A549 (cell line): Measurements from ENCODE around the gene FOCAD.

Experiments used
- CTCF ChIP-seq: fragments of >200 bp; sonication (Bioruptor Twin); formaldehyde crosslinking; IDR thresholded peaks from 3 replicates; pipeline ENCODE4 v1.5.1; 2016
- HDAC2 ChIP-seq: fragments of 200-600 bp; sonication (generic); IDR thresholded peaks from 2 replicates; pipeline ENCODE4 v1.6.1; 2016
- MAZ ChIP-seq: fragments of 150-350 bp; IDR thresholded peaks from 2 replicates; pipeline ENCODE4 v1.6.1; 2014; ENCODE audit warnings: antibody characterized with exemption, low read depth, low read length, borderline replicate concordance
- NPAS2 ChIP-seq: fragments of 250-450 bp; sonication (Bioruptor Pico); IDR thresholded peaks from 2 replicates; pipeline ENCODE4 v1.8.0; 2022; ENCODE audit warnings: mild to moderate bottlenecking, moderate library complexity, borderline replicate concordance
- POLR2A ChIP-seq: IDR thresholded peaks from 2 replicates; pipeline ENCODE4 v1.6.1; 2012; ENCODE audit warnings: mild to moderate bottlenecking, low read length
- SREBF2 ChIP-seq: fragments of 450-650 bp; IDR thresholded peaks from 2 replicates; pipeline ENCODE4 v1.6.1; 2014; ENCODE audit warnings: mild to moderate bottlenecking, moderate library complexity
- TF ChIP-seq, protein P1 (sequence below): fragments of 150-350 bp; IDR thresholded peaks from 2 replicates; pipeline ENCODE4 v1.6.1; 2014; ENCODE audit warnings: low read depth, mild to moderate bottlenecking, low read length

DNA sequence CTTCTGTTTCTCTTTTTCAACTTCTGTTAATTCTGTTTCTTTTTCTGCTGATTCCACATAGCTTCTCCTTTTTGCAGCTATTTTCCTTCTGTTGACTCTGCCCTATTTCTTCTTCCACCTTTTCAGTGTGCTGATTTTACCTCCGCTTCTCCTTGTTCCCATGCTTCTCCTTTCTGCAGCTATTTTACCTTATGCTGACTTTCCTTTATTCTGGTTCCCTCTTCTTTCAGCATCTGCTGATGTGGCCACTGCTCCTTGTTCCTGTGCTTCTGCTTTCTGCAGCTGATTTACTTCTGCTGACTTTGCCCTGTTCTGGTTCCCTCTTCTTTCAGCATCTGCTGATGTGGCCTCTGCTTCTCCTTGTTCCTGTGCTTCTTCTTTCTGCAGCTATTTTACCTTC is 288.6 kb downstream of the FOCAD start:
- TF ChIP-seq CTCF (no peak), POLR2A (no peak), NPAS2 (CRISPR knock-in tag) (no peak), HDAC2 (no peak), SREBF2 (no peak), MAZ (no peak)
- TF ChIP-seq, protein P1, sequence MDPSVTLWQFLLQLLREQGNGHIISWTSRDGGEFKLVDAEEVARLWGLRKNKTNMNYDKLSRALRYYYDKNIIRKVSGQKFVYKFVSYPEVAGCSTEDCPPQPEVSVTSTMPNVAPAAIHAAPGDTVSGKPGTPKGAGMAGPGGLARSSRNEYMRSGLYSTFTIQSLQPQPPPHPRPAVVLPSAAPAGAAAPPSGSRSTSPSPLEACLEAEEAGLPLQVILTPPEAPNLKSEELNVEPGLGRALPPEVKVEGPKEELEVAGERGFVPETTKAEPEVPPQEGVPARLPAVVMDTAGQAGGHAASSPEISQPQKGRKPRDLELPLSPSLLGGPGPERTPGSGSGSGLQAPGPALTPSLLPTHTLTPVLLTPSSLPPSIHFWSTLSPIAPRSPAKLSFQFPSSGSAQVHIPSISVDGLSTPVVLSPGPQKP: no peak
